ENCODE results near the gene ETV6. TPM values are rescaled to one million over a fixed set of nuclear protein-coding genes. Genes with fewer than 3 reads are reported as not detected.

Gene ETV6
- total RNA-seq, 2 experiments from 2014 or later = 17.1 to 19.3 TPM

DNA sequence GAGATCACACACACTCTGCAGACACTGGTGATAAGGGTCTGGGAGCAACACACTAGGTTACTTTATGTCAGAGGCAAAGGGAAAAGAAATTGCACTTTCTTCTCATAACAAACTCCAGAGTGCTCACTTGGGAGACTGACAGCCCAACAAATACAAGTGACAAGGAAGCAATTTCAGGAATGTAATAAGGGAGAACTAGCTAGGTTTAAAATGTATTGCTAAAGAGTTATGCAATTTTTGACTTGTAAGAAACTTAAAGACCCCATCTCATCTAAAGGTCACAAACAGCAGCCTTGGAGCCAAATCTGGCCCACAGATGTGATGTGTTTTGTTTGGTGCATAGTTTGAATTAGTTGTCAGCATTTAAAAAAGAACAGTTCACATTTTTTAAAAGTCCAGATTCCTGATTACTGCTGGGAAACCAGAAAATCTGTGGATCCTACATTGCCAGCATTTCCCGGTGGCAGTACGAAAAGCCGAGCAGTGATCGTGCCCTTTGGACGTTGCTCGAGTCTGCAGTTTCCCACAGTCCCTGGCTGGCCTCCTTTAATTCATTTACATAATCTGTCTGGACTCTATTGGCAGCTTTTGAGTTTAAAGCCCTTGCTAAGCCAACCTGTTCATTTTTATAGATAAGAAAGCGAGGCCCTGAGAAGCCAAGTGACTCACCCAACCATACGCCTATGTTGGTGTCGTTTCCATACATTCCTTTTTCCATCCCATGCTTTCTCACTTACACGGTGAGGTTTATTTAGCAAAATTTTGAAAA is 42.0 kb upstream of the ETV6 start:
- H3K4me1 ChIP-seq (ENCODE audit: insufficient read depth, low read length, poor library complexity, severe bottlenecking) = no peaks in the 10 kb centered on the region
- H3K4me3 ChIP-seq (ENCODE audit: low read depth, low read length, poor library complexity, severe bottlenecking) = no peak overlapping the region
- CTCF ChIA-PET (ENCODE audit: unreplicated experiment) = no interaction called here
- no peaks in the 10 kb centered on the region for H3K79me2 ChIP-seq (ENCODE audit: insufficient read depth, low read depth, low read length)
- no peaks in the 10 kb centered on the region for H3K9me2 ChIP-seq (ENCODE audit: insufficient read depth, low read length)
- H3K4me2 ChIP-seq (ENCODE audit: low read length) = no peak overlapping the region
- no peak overlapping the region for H2AFZ ChIP-seq (ENCODE audit: low read length)
- no TSS peak for BruUV-seq (replicated peaks)
- no peaks in the 10 kb centered on the region for H3K36me3 ChIP-seq (ENCODE audit: insufficient read depth, low read length)
- H3K9me3 ChIP-seq (ENCODE audit: low read length) = no peaks in the 10 kb centered on the region
- H4K20me1 ChIP-seq (ENCODE audit: insufficient read depth, low read length) = no peaks in the 10 kb centered on the region
- DNase-seq (ENCODE audit: low spot score) = no peak
- TF ChIP-seq, protein P1, sequence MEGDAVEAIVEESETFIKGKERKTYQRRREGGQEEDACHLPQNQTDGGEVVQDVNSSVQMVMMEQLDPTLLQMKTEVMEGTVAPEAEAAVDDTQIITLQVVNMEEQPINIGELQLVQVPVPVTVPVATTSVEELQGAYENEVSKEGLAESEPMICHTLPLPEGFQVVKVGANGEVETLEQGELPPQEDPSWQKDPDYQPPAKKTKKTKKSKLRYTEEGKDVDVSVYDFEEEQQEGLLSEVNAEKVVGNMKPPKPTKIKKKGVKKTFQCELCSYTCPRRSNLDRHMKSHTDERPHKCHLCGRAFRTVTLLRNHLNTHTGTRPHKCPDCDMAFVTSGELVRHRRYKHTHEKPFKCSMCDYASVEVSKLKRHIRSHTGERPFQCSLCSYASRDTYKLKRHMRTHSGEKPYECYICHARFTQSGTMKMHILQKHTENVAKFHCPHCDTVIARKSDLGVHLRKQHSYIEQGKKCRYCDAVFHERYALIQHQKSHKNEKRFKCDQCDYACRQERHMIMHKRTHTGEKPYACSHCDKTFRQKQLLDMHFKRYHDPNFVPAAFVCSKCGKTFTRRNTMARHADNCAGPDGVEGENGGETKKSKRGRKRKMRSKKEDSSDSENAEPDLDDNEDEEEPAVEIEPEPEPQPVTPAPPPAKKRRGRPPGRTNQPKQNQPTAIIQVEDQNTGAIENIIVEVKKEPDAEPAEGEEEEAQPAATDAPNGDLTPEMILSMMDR (conservative IDR thresholded peaks at IDR 0.05; ENCODE audit: low read length) = no peak
- TF ChIP-seq EZH2phosphoT487 (IDR thresholded peaks at IDR 0.05; ENCODE audit: borderline replicate concordance, low read depth, low read length) = no peak
- POLR2A ChIA-PET = no interaction called here
- no peak overlapping the region for H3K27ac ChIP-seq (ENCODE audit: low read depth, low read length, poor library complexity, severe bottlenecking)
- intact Hi-C loops (cut with micrococcal nuclease; ENCODE audit: unreplicated experiment) = no loop called here

DNA sequence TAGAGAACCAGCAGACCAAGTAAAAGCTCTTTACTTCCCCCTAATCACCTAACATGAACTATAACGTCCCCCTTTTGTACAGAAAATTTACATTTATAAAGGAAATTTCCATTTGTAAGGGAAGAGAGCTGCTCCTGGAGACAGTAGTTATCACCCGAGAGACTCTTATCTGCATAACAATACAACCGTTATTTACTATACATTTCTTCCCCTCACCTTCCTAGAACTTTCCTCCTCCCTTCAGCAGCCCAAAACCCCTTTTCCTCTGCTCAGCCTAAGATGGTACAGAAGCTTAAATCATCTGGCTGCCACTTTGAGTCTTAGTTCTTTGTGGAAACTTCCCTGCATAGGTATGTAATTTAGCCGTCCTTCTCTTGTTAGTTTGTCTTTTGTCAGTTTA is 40.4 kb upstream of the ETV6 start:
- Histone ChIP-seq H3K4me2 (ENCODE audit: low read length) (no peak overlapping the region), H3K36me3 (ENCODE audit: insufficient read depth, low read length) (no peaks in the 10 kb centered on the region), H3K4me3 (ENCODE audit: low read depth, low read length, poor library complexity, severe bottlenecking) (no peak overlapping the region), H2AFZ (ENCODE audit: low read length) (peak overlapping the region; percentile 71), H3K79me2 (ENCODE audit: insufficient read depth, low read depth, low read length) (no peaks in the 10 kb centered on the region), H3K9me2 (ENCODE audit: insufficient read depth, low read length) (no peaks in the 10 kb centered on the region), H3K9me3 (ENCODE audit: low read length) (no peaks in the 10 kb centered on the region), H3K4me1 (ENCODE audit: insufficient read depth, low read length, poor library complexity, severe bottlenecking) (no peaks in the 10 kb centered on the region), H4K20me1 (ENCODE audit: insufficient read depth, low read length) (no peaks in the 10 kb centered on the region), H3K27ac (ENCODE audit: low read depth, low read length, poor library complexity, severe bottlenecking) (no peak overlapping the region)
- ChIA-PET POLR2A (interaction anchor here (0.5 to 1.2 kb wide), 2 partner anchors 10 to 284 kb away, joined by 4 read pairs; no protein-coding TSS in a partner anchor), CTCF (ENCODE audit: unreplicated experiment) (interaction anchor here (0.5 kb wide), 1 partner anchor 126 kb away, joined by 3 read pairs; no protein-coding TSS in a partner anchor)
- intact Hi-C loops (cut with micrococcal nuclease; ENCODE audit: unreplicated experiment) = no loop called here
- no peak for DNase-seq (ENCODE audit: low spot score)
- BruUV-seq (replicated peaks) = no TSS peak
- no peak for TF ChIP-seq EZH2phosphoT487 (IDR thresholded peaks at IDR 0.05; ENCODE audit: borderline replicate concordance, low read depth, low read length)
- TF ChIP-seq, protein P1 (conservative IDR thresholded peaks at IDR 0.05; ENCODE audit: low read length) = no peak

DNA sequence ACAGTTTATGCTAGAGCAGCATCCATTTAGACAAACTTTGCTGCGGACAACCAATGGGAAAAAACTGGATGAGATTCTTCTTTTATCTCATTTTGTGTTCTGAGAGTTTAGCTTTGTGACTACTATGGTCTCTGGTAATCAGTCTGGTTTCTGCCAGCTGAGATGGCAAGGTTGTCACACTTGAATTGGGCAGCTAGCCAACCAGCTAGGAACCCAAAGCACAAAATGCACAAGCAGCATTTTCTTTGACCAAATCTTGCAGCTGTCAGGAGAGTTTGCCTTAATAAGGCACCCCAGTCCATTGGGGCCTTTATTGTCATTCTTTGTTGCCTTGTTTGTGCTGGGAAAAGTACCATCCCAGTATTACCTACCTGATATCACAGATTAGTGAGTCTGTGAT is 34.0 kb upstream of the ETV6 start:
- DNase-seq (ENCODE audit: low spot score) = no peak
- Histone ChIP-seq H3K4me1 (ENCODE audit: insufficient read depth, low read length, poor library complexity, severe bottlenecking) (no peaks in the 10 kb centered on the region), H3K36me3 (ENCODE audit: insufficient read depth, low read length) (no peaks in the 10 kb centered on the region), H3K4me2 (ENCODE audit: low read length) (no peak overlapping the region), H3K9me3 (ENCODE audit: low read length) (no peaks in the 10 kb centered on the region), H3K27ac (ENCODE audit: low read depth, low read length, poor library complexity, severe bottlenecking) (no peak overlapping the region), H3K79me2 (ENCODE audit: insufficient read depth, low read depth, low read length) (no peaks in the 10 kb centered on the region), H3K4me3 (ENCODE audit: low read depth, low read length, poor library complexity, severe bottlenecking) (no peak overlapping the region), H2AFZ (ENCODE audit: low read length) (no peak overlapping the region), H3K9me2 (ENCODE audit: insufficient read depth, low read length) (no peaks in the 10 kb centered on the region), H4K20me1 (ENCODE audit: insufficient read depth, low read length) (no peaks in the 10 kb centered on the region)
- ChIA-PET CTCF (ENCODE audit: unreplicated experiment) (no interaction called here), POLR2A (interaction anchor here (0.7 kb wide), 1 partner anchor 629 kb away, joined by 3 read pairs; no protein-coding TSS in a partner anchor)
- no TSS peak for BruUV-seq (replicated peaks)
- intact Hi-C loops (cut with micrococcal nuclease; ENCODE audit: unreplicated experiment) = no loop called here
- TF ChIP-seq EZH2phosphoT487 (IDR thresholded peaks at IDR 0.05; ENCODE audit: borderline replicate concordance, low read depth, low read length) = no peak
- TF ChIP-seq, protein P1 (conservative IDR thresholded peaks at IDR 0.05; ENCODE audit: low read length) = no peak
